BJ (cell line): ENCODE data around the gene TMEM38B. TPM values are rescaled to one million over a fixed set of nuclear protein-coding genes. Genes with fewer than 3 reads are reported as not detected.
A peak's percentile ranks its signal among the peaks of the same experiment; 100 is the strongest.

ENCODE experiments used
- CTCF ChIA-PET: fragments of 350-600 bp; formaldehyde crosslinking; extraction: SDS; loops from one replicate; lab custom pipeline; 2021; ENCODE audit warnings: antibody characterized with exemption, inconsistent platforms; lab: Yijun Ruan, JAX
- POLR2A ChIA-PET: fragments of 300-600 bp; sonication (Branson Sonifier 250); formaldehyde crosslinking; extraction: SDS; loops from one replicate; lab custom pipeline; 2021; ENCODE audit warnings: antibody characterized with exemption; lab: Charles Lee
- DNase-seq: peaks from one replicate; pipeline ENCODE4 v3.0.0-alpha.2; 2011; ENCODE audit warnings: low read depth
- H3K27me3 ChIP-seq: 2 replicates; pipeline ENCODE4 v1.6.0; 2011; ENCODE audit warnings: low read length; ENCODE audit not compliant: control insufficient read depth, insufficient read depth
- H3K36me3 ChIP-seq: 2 replicates; pipeline ENCODE4 v1.5.1; 2011; ENCODE audit warnings: low read length; ENCODE audit not compliant: control insufficient read depth, insufficient read depth
- H3K4me3 ChIP-seq: 2 replicates; pipeline ENCODE4 v1.5.1; 2011; ENCODE audit warnings: low read depth, mild to moderate bottlenecking, control low read depth, low read length
- polyA plus RNA-seq: library from polyadenylated mRNA; depleted of rRNA; stranded (reverse); fragments of >200 nt; gene quantifications from 2 replicates; pipeline ENCODE4 v1.2.3, GENCODE V29; 2011
- TF ChIP-seq, protein P1 (sequence below): IDR thresholded peaks from 2 replicates; pipeline ENCODE4 v1.5.1; 2011; ENCODE audit warnings: low read depth, mild to moderate bottlenecking, control low read depth, inconsistent platforms, low read length, moderate library complexity; ENCODE audit not compliant: insufficient read depth

Gene TMEM38B
- polyA plus RNA-seq, 1 experiment: 3.6 TPM

DNA sequence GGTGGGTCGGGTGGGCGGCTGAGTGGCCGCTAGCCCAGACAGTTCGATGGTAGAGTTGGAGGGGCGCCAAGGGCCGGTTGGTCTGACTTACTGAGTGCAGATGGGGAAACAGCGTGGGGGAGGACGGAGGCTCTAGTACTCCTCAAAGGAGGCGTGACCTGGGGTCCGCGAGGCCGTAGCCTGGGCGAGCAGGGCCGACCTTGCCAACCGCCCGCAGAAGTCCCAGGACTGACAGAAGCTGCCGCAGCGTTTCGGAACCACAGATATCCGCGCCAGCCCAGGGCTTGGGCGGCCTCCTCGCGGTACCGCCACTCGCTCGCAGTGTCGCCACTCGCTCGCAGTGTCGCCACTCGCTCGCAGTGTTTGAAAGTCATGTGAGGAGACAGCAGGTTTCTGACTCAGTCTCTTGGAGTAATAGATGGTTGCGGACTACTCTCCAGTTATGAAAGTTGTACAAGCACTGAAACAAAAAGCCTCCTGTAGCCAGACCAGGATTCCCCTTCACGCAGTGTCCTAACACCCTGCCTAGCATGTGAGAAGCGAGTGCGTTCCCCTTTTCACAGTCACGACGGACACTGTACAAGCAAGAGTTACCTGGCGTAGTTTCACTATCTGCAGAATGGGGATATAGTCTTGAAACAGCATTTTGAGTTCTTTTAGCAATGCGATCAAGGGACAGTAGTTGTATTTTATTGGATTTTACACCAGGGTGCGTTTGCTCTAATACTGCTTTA is 674 bp downstream of the TMEM38B start:
- Histone ChIP-seq H3K27me3 (no peaks in the 10 kb centered on the region; the same call in 1 of the 2 replicates), H3K4me3 (peak overlapping the region; percentile 91), H3K36me3 (no peaks in the 10 kb centered on the region)
- ChIA-PET CTCF (interaction anchor here (1.0 to 1.4 kb wide), 3 partner anchors 14 to 19 kb away, joined by 3 to 6 read pairs (median 3); no protein-coding TSS in a partner anchor), POLR2A (no interaction called here)
- no peak for DNase-seq
- TF ChIP-seq, protein P1, sequence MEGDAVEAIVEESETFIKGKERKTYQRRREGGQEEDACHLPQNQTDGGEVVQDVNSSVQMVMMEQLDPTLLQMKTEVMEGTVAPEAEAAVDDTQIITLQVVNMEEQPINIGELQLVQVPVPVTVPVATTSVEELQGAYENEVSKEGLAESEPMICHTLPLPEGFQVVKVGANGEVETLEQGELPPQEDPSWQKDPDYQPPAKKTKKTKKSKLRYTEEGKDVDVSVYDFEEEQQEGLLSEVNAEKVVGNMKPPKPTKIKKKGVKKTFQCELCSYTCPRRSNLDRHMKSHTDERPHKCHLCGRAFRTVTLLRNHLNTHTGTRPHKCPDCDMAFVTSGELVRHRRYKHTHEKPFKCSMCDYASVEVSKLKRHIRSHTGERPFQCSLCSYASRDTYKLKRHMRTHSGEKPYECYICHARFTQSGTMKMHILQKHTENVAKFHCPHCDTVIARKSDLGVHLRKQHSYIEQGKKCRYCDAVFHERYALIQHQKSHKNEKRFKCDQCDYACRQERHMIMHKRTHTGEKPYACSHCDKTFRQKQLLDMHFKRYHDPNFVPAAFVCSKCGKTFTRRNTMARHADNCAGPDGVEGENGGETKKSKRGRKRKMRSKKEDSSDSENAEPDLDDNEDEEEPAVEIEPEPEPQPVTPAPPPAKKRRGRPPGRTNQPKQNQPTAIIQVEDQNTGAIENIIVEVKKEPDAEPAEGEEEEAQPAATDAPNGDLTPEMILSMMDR: no peak

DNA sequence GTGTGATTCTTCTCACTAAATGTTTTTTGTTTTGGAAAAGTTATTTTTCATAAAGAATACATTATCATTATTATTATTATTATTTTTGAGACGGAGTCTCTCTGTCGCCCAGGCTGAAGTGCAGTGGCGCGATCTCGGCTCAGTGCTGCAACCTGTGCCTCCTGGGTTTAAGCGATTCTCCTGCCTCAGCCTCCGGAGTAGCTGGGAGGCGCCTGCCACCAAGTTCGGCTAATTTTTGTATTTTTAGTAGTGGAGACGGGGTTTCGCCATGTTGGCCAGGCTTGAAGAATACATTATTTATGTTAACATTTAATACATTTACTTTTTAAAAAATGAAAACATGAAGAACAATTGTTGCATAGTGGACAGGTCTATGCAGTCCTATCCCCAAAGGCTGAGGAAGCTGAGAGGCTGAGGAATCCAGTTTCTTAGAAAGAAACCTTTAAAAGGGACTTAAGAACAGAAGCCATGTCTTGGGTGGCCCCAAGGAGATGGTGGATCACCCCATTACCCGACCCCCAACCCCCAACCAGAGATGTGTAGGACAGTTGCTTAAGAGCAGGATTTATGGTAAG is 2.0 kb downstream of the TMEM38B start:
- no peak for DNase-seq
- TF ChIP-seq, protein P1: no peak
- Histone ChIP-seq H3K4me3 (no peak overlapping the region), H3K27me3 (no peaks in the 10 kb centered on the region; the same call in 1 of the 2 replicates), H3K36me3 (no peaks in the 10 kb centered on the region)
- POLR2A ChIA-PET: no interaction called here
- CTCF ChIA-PET: no interaction called here

DNA sequence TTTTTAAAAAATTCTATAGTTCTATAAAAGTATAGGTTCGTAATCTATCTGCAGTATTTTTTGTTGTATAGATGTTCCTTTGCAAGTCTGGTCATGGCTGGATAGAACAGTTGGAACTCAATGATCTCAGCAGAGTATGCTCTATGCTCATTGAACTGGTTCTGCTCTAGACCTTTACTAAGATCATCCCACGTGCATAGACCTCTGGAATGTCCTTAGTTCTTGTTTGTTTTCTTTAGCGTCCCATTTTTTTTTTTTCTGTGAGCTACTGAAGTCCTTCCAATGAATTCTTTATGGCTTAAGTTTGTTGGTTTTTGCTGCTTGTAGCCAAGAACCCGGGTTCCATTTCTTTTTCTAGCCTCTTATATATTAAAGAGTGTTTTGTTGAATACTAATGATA is 3.5 kb downstream of the TMEM38B start:
- Histone ChIP-seq H3K36me3 (no peaks in the 10 kb centered on the region), H3K27me3 (no peaks in the 10 kb centered on the region; the same call in 1 of the 2 replicates), H3K4me3 (no peak overlapping the region)
- POLR2A ChIA-PET: no interaction called here
- TF ChIP-seq, protein P1: no peak
- CTCF ChIA-PET: no interaction called here
- DNase-seq: no peak

DNA sequence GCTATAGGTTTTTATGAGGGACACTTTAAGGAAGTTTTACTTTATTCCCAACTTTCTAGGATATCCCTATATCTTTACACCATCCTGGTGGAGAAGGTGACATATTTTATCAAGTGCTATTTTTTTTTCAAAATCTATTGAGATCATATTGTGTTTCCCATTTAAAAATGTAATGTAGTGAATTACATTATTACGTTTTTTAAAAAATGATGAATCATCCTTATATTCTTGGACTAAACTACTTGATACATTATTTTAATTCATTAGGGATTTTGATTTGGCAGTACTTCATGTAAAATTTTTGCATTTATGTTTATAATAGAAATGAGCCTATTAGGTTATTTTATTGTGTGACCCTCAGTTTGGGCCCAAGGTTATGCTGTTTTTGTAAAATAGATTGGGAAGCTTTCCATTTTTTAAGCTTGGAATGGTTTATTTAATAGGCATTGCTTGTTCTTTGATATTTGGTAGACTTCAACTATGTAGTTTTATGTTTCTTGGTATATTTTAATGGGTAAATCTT is 4.1 kb downstream of the TMEM38B start:
- POLR2A ChIA-PET: no interaction called here
- no peaks in the 10 kb centered on the region for H3K27me3 ChIP-seq

DNA sequence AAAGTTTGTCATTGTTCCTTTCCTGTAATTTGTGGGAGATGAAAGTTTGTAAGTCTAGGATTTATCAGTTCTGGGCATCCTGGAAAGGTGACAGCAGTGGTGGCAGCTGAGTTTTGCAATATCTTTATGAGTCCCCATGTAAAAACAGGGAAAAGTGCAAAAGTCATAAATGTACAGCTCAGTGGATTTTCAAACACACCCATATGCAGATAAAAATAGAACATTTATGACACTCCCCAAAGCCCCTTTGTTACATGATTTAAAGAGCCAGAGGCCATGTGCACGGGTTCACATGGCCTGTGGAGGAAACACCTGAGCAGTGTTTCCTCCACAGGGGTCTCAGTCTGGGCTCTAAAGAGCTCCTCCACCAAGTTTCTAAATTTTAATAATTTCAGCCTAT is 6.3 kb downstream of the TMEM38B start:
- no peaks in the 10 kb centered on the region for H3K27me3 ChIP-seq
- POLR2A ChIA-PET: no interaction called here
- no peaks in the 10 kb centered on the region for H3K36me3 ChIP-seq
- TF ChIP-seq, protein P1: no peak
- H3K4me3 ChIP-seq: no peak overlapping the region
- CTCF ChIA-PET: interaction anchor here (1.2 kb wide), 1 partner anchor 18 kb away, joined by 4 read pairs; no protein-coding TSS in a partner anchor
- no peak for DNase-seq

More for the DNA sequence above, 4.1 kb downstream of the TMEM38B start:
- CTCF ChIA-PET: no interaction called here
- Histone ChIP-seq H3K36me3 (no peaks in the 10 kb centered on the region), H3K4me3 (no peak overlapping the region)
- no peak for DNase-seq
- TF ChIP-seq, protein P1: no peak
